GM13976 (cell line): ENCODE data around the gene SLC12A7.

Experiments used
- DNase-seq: peaks from one replicate; pipeline ENCODE4 v3.0.0; 2012; ENCODE audit warnings: low spot score
- in situ Hi-C: fragments of 300-500 bp; cut with MboI; formaldehyde crosslinking; loops from one replicate; pipeline ENCODE4 v1.12.0; 2022; ENCODE audit warnings: low sequenced_read_pairs, mixed read lengths, inconsistent platforms; ENCODE audit not compliant: unreplicated experiment
- TF ChIP-seq, protein P1 (sequence below): IDR thresholded peaks from 2 replicates; pipeline ENCODE4 v1.5.1; 2012; ENCODE audit warnings: borderline replicate concordance, mild to moderate bottlenecking; ENCODE audit not compliant: insufficient read depth; ENCODE audit errors: extremely low read depth, missing control alignments, control extremely low read depth

Gene SLC12A7

DNA sequence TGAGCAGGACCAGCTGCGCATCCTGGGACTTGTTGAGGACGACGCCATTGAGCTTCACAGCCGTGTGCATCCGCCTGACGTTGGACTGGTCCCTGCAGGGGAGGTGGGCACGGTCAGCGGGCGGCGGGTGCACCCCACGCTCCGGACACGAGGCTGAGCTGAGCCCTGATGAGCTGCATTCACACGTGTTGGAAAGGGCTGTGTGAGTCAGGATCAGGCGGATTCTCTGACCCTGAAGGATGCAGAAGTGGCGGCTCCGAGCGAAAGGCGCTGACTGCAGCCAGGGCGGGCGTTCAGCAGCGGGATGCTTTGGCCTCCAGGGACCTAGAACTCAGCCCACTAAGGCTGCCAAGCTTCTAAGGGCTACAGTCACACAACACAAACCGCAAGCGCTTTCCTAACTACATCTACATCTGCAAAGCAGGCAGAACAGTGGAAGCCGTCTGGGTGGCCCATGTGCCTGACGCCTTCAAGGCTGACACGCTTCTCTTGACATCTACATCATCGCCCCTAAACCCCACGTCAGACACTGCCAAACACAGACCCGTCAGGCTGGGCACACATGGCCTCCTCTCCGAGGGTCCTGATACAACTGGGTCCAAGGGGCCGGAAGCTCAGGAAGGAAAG lies 58.4 kb downstream of the SLC12A7 start:
- DNase-seq: no peak
- in situ Hi-C loops: no loop called here
- TF ChIP-seq, protein P1, sequence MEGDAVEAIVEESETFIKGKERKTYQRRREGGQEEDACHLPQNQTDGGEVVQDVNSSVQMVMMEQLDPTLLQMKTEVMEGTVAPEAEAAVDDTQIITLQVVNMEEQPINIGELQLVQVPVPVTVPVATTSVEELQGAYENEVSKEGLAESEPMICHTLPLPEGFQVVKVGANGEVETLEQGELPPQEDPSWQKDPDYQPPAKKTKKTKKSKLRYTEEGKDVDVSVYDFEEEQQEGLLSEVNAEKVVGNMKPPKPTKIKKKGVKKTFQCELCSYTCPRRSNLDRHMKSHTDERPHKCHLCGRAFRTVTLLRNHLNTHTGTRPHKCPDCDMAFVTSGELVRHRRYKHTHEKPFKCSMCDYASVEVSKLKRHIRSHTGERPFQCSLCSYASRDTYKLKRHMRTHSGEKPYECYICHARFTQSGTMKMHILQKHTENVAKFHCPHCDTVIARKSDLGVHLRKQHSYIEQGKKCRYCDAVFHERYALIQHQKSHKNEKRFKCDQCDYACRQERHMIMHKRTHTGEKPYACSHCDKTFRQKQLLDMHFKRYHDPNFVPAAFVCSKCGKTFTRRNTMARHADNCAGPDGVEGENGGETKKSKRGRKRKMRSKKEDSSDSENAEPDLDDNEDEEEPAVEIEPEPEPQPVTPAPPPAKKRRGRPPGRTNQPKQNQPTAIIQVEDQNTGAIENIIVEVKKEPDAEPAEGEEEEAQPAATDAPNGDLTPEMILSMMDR: no peak

DNA sequence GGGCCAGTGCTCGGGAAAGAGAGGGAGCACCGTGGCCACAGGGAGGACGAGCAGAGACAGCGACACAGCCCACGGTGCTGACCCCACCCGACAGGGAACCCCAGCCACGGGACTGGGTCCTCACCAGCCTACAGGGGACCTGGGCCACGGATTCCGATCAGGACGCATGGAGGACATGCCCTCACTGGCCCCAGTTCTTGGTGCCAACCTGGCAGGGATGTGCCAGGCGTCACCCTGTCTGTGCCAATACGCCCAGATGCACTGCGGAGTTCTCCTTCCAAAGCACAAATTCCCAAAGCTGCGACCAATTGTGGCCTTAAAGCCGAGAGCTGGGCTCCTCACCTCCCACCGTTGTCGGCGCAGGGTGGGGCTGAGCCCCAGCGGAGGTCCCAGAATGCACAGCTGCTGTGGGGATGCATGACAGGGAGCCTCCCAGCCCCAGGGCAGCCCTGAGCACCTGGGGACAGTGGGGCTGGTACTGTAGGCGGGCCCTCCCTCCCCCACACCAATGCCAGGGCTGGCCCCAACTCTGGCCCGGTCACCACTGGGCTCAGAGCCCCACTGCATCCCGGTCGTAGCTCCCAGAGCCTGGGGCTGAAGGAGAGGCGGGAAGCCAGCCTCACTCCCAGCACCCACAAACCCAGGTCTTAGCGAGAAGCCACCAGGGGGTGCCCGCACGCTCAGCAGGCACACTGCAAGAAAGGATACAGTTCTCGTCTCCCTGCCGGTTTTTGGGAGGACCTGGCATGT lies 59.0 kb downstream of the SLC12A7 start:
- in situ Hi-C loops: no loop called here
- DNase-seq: no peak
- TF ChIP-seq, protein P1: no peak

DNA sequence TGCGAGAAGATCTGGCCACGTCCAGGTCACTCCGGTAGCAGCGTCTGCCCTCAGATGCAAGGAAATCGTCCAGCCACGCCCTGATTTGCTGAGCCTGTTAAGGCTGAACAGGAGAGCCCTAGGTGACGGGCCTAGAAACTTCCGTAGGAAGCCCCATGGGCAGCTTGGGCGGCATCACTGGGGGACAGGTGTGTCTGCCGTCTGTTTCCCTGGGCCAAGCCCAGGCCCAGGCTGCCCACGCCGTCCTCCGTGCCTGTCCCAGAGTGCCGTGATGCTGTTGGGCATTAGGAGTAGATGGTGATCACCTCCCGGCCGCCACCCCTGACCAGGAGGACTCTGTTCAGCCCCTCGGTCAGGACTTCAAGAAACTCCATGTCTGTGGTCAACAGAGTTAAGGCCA lies 59.8 kb downstream of the SLC12A7 start:
- TF ChIP-seq, protein P1: no peak
- no peak for DNase-seq
- in situ Hi-C loops: no loop called here

DNA sequence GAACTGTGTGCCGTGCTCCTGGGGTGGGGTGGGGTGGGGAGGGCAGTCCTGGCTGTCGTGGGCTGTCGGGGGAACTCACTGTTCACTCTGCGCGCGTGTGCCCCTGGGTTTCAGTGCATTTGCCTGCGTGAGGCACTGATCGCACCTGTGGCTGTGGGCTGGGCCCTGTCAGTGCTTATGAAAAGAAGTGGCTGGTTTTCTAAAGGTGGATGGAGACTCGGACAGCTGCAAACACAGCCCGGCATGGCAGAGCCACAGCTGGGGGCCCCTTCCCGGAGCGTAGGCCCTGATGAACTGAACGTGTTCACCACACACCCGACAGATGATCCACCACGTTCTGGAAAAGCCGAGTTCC lies 60.5 kb downstream of the SLC12A7 start:
- in situ Hi-C loops: no loop called here
- TF ChIP-seq, protein P1: no peak

DNA sequence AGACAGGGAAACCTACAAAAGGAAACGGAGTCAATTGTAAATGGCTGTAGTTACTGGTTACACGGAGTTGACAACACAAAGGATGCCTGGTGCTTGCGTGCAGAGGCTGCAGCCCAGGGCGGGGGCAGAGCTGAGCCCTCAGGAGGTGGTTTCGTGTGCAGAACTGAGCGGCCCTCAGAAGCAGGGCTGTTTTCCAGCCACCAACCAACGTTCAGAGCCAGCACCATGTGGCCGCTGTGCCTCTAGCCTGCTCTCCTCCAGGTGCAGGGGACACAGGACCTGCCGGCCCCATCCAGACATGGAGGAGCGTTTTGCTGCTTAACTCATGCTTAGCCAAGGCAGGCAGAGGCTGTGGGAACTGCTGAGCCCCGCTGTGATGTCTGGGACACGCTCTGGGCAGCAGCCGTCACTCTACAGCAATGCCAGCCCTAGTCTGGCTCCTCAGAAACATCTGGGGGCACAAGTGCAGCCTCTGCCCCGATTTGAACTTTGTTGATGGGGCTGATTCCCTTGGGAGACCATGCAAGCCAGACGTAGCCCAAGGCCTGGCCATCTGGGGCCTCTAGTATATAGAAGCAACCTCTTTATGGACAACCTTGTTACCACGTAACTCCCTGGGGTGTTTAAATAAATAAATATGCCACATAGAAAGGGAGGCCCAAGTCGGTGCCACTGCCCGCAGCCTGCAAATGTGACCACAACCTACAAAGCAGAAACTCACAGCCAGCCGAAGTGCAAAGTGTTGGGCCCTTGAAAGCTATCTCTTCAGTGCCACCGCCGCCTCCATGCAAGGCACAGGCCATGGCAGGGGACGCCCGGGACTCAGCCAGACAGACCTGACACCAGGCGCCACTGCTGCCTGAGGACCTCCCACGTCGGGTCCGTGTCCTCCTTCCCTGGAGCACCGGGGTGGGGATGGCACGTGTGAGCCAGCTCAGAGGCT lies 61.2 kb downstream of the SLC12A7 start:
- TF ChIP-seq, protein P1: no peak
- in situ Hi-C loops: no loop called here
- DNase-seq: no peak

More for the DNA sequence above, 60.5 kb downstream of the SLC12A7 start:
- DNase-seq: no peak
